MM.1S (cell line): Measurements from ENCODE around the gene WFDC5.

Experiments
- EZH2 ChIP-seq: fragments of 300-600 bp; sonication (generic); optimal IDR thresholded peaks from 2 replicates; pipeline ENCODE3; 2017; ENCODE audit warnings: low read depth, mild to moderate bottlenecking, antibody characterized with exemption, low read length, mixed read lengths
- TF ChIP-seq, protein P1 (sequence below): fragments of 300-600 bp; sonication (generic); IDR thresholded peaks from 2 replicates; pipeline ENCODE4 v1.5.1; 2016; ENCODE audit warnings: antibody characterized with exemption, low read length, mixed read lengths

DNA sequence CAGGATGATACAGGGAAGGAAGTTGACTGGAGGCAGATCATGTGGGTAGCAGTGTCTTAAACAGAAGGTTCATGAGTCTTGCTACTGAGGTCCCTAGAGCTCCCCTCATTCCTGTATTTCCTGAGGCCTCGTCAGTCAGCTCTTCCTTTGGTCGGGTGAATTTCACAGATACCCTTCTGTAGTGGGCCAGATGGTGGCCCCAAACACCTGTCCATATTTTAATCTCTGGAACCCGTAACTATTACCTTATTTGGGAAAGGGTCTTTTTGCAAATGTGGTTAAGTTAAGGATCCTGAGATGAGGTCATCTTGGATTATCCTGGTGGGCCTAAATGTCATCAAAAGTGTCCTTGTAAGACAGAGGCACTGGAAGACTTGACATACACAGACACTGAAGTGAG is 23.6 kb downstream of the WFDC5 start:
- TF ChIP-seq, protein P1, sequence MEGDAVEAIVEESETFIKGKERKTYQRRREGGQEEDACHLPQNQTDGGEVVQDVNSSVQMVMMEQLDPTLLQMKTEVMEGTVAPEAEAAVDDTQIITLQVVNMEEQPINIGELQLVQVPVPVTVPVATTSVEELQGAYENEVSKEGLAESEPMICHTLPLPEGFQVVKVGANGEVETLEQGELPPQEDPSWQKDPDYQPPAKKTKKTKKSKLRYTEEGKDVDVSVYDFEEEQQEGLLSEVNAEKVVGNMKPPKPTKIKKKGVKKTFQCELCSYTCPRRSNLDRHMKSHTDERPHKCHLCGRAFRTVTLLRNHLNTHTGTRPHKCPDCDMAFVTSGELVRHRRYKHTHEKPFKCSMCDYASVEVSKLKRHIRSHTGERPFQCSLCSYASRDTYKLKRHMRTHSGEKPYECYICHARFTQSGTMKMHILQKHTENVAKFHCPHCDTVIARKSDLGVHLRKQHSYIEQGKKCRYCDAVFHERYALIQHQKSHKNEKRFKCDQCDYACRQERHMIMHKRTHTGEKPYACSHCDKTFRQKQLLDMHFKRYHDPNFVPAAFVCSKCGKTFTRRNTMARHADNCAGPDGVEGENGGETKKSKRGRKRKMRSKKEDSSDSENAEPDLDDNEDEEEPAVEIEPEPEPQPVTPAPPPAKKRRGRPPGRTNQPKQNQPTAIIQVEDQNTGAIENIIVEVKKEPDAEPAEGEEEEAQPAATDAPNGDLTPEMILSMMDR: no peak
- TF ChIP-seq EZH2: no peak
